Loucy (cell line): ENCODE data around the gene OR10J4.

Experiments used
- H2AFZ ChIP-seq: fragments of 200-600 bp; sonication (generic); 2 replicates; pipeline ENCODE4 v1.6.0; 2016; ENCODE audit warnings: antibody characterized with exemption, mild to moderate bottlenecking, low read length, moderate library complexity
- H3F3A ChIP-seq: fragments of 200-600 bp; 2 replicates; pipeline ENCODE4 v1.6.0; 2016; ENCODE audit warnings: antibody characterized with exemption, low read depth, mild to moderate bottlenecking
- H3K27me3 ChIP-seq: fragments of 200-600 bp; sonication (generic); 2 replicates; pipeline ENCODE4 v1.6.1; 2014; ENCODE audit warnings: low read length, mild to moderate bottlenecking; ENCODE audit not compliant: insufficient read depth, poor library complexity, severe bottlenecking
- H3K36me3 ChIP-seq: fragments of 200-600 bp; sonication (generic); 2 replicates; pipeline ENCODE4 v1.6.1; 2016; ENCODE audit warnings: low read length; ENCODE audit not compliant: insufficient read depth
- H3K4me1 ChIP-seq: fragments of 200-600 bp; sonication (generic); 2 replicates; pipeline ENCODE4 v1.5.1; 2014; ENCODE audit warnings: low read length, mild to moderate bottlenecking; ENCODE audit not compliant: insufficient read depth, poor library complexity, severe bottlenecking
- H3K4me2 ChIP-seq: fragments of 200-600 bp; sonication (generic); 2 replicates; pipeline ENCODE4 v1.6.0; 2014; ENCODE audit warnings: antibody characterized with exemption, low read length, low read depth, mild to moderate bottlenecking; ENCODE audit not compliant: poor library complexity, severe bottlenecking
- H3K4me3 ChIP-seq: fragments of 200-600 bp; sonication (generic); 2 replicates; pipeline ENCODE4 v1.5.1; 2014; ENCODE audit warnings: low read length, mild to moderate bottlenecking, mixed read lengths; ENCODE audit not compliant: poor library complexity, severe bottlenecking
- H3K79me2 ChIP-seq: fragments of 200-600 bp; sonication (generic); 2 replicates; pipeline ENCODE4 v1.6.1; 2014; ENCODE audit warnings: low read length; ENCODE audit not compliant: insufficient read depth
- H3K9ac ChIP-seq: fragments of 200-600 bp; sonication (generic); 2 replicates; pipeline ENCODE4 v1.6.0; 2014; ENCODE audit warnings: mild to moderate bottlenecking, low read depth, low read length, moderate library complexity; ENCODE audit not compliant: poor library complexity, severe bottlenecking
- H3K9me2 ChIP-seq: fragments of 200-600 bp; sonication (generic); replicated peaks from 2 replicates; pipeline ENCODE4 v1.6.1; 2016; ENCODE audit warnings: low read depth, low read length, mixed read lengths
- H3K9me3 ChIP-seq: fragments of 200-600 bp; sonication (generic); 2 replicates; pipeline ENCODE4 v1.6.1; 2014; ENCODE audit warnings: mild to moderate bottlenecking, antibody characterized with exemption, low read length, low read depth; ENCODE audit not compliant: insufficient read depth
- H4K20me1 ChIP-seq: fragments of 200-600 bp; sonication (generic); 2 replicates; pipeline ENCODE4 v1.6.0; 2014; ENCODE audit warnings: antibody characterized with exemption, low read length, mild to moderate bottlenecking; ENCODE audit not compliant: insufficient read depth, poor library complexity, severe bottlenecking
- EZH2phosphoT487 ChIP-seq: fragments of 200-600 bp; IDR thresholded peaks from 2 replicates; pipeline ENCODE4 v1.6.1; 2018; ENCODE audit warnings: antibody characterized with exemption, mild to moderate bottlenecking, moderate library complexity, borderline replicate concordance
- TF ChIP-seq, protein P1 (sequence below): fragments of 200-600 bp; sonication (generic); conservative IDR thresholded peaks from 2 replicates; pipeline ENCODE4 v1.5.1; 2014; ENCODE audit warnings: mild to moderate bottlenecking, antibody characterized with exemption, low read length

The OR10J4 gene

DNA sequence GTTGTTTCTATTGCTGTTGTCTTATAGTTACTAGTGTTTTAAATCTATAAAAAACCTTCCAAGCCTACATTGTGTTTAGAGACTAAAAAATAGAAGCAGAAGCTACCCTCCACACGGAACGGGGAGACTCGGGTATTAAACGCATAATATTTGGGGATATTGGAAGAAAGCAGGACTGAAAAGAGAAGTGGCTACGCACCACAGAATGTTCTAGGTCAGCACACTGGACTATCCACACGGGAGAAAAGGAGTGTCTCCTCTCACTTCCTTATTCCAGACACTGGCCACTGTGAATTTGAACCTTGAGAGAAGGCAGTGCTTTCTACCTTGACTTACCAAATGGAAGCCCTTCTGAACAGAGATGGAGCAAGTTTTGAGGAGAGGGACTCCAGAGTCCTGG is 1.0 kb upstream of the OR10J4 start:
- Histone ChIP-seq H3F3A (no peaks in the 10 kb centered on the region), H3K4me1 (no peaks in the 10 kb centered on the region), H3K9ac (no peak overlapping the region), H3K9me2 (no peaks in the 10 kb centered on the region; the same call in 1 of the 2 replicates), H4K20me1 (no peaks in the 10 kb centered on the region), H3K27me3 (no peaks in the 10 kb centered on the region), H3K36me3 (no peaks in the 10 kb centered on the region), H2AFZ (no peak overlapping the region), H3K79me2 (no peaks in the 10 kb centered on the region), H3K9me3 (no peaks in the 10 kb centered on the region), H3K4me3 (no peak overlapping the region), H3K4me2 (no peak overlapping the region)
- no peak for TF ChIP-seq EZH2phosphoT487
- TF ChIP-seq, protein P1, sequence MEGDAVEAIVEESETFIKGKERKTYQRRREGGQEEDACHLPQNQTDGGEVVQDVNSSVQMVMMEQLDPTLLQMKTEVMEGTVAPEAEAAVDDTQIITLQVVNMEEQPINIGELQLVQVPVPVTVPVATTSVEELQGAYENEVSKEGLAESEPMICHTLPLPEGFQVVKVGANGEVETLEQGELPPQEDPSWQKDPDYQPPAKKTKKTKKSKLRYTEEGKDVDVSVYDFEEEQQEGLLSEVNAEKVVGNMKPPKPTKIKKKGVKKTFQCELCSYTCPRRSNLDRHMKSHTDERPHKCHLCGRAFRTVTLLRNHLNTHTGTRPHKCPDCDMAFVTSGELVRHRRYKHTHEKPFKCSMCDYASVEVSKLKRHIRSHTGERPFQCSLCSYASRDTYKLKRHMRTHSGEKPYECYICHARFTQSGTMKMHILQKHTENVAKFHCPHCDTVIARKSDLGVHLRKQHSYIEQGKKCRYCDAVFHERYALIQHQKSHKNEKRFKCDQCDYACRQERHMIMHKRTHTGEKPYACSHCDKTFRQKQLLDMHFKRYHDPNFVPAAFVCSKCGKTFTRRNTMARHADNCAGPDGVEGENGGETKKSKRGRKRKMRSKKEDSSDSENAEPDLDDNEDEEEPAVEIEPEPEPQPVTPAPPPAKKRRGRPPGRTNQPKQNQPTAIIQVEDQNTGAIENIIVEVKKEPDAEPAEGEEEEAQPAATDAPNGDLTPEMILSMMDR: no peak

- H3K9me3 ChIP-seq: no peaks in the 10 kb centered on the region
- no peaks in the 10 kb centered on the region for H3K79me2 ChIP-seq
- no peaks in the 10 kb centered on the region for H4K20me1 ChIP-seq
- H3K27me3 ChIP-seq: no peaks in the 10 kb centered on the region
- no peak overlapping the region for H3K9ac ChIP-seq
- H3K9me2 ChIP-seq: no peaks in the 10 kb centered on the region; the same call in 1 of the 2 replicates
- H3K4me2 ChIP-seq: no peak overlapping the region
- no peak overlapping the region for H2AFZ ChIP-seq
- H3K36me3 ChIP-seq: no peaks in the 10 kb centered on the region
- TF ChIP-seq, protein P1: no peak
- no peak for TF ChIP-seq EZH2phosphoT487
- no peaks in the 10 kb centered on the region for H3F3A ChIP-seq
- H3K4me3 ChIP-seq: no peak overlapping the region
- no peaks in the 10 kb centered on the region for H3K4me1 ChIP-seq
These were observed 4.5 kb downstream of the OR10J4 start for GRCh38 chr1:159436469-159436868.

DNA sequence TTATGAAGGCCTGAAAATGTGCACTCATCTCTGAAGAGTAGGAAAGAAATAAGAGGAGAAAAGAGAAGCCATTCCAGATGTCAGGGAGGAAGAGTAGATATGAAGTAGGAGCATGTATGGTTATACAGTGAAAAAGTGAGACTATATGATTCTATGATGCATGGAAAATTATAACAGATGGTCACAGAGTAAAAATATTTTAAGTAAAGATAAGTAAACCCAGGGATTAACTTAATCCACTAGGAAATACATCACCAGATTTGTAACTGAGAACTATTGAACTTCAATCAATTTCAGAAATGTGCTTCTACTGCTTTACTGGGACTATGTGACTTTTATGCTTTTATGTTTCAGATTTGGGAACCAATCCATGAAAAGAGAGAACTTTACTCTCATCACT is 7.4 kb downstream of the OR10J4 start, which contains the start of gene OR10J1:
TSS of gene OR10J1 (plus strand) at position 301 of the 400 bp plus-strand sequence. CDS start at position 371, 70 bp downstream.
- H3F3A ChIP-seq: no peaks in the 10 kb centered on the region
- H2AFZ ChIP-seq: no peak within 1 kb of the TSS
- no peak within 1 kb of the TSS for H3K4me3 ChIP-seq
- H4K20me1 ChIP-seq: no peaks in the 10 kb centered on the region
- no peaks in the 10 kb centered on the region for H3K9me3 ChIP-seq
- H3K9ac ChIP-seq: no peak within 1 kb of the TSS
- no peak for TF ChIP-seq EZH2phosphoT487
- TF ChIP-seq, protein P1: no peak
- no peaks in the 10 kb centered on the region for H3K27me3 ChIP-seq
- no peak within 1 kb of the TSS for H3K4me2 ChIP-seq
- no peaks in the 10 kb centered on the region for H3K79me2 ChIP-seq
- H3K36me3 ChIP-seq: no peaks in the 10 kb centered on the region
- H3K4me1 ChIP-seq: no peaks in the 10 kb centered on the region
- no peaks in the 10 kb centered on the region for H3K9me2 ChIP-seq
